Astrocyte of the hippocampus (primary cell): ENCODE results near the gene TGFBR2.
A peak's percentile ranks its signal among the peaks of the same experiment; 100 is the strongest.
"Not testable (repeated sequence)": the region's sequence is repeated elsewhere in the genome, so short reads cannot be mapped to it uniquely, and the experiment has no call there.

ENCODE experiments used
- DNase-seq: peaks from one replicate; pipeline ENCODE4 v3.0.0; 2011; ENCODE audit warnings: low read depth, low spot score

Gene TGFBR2

DNA sequence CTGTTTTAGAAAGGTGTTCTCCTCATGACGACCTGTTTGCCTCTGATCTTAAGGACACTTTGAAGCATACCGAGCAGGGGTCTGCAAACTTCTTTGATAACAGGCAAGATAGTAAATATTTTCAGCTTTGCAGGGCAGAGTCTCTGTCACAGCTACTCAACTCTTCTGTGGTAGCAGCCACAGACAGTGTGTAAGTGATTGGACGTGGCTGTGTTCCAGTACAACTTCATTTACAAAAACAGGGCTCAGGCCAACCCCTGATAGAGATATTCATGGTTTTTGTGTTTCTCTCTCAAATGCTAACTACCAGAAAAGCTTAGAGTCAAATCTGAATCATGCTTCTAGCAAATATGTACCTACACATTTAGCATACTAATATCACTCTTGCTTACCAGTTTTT lies 51.5 kb downstream of the TGFBR2 start:
- peak; percentile 59 for DNase-seq

DNA sequence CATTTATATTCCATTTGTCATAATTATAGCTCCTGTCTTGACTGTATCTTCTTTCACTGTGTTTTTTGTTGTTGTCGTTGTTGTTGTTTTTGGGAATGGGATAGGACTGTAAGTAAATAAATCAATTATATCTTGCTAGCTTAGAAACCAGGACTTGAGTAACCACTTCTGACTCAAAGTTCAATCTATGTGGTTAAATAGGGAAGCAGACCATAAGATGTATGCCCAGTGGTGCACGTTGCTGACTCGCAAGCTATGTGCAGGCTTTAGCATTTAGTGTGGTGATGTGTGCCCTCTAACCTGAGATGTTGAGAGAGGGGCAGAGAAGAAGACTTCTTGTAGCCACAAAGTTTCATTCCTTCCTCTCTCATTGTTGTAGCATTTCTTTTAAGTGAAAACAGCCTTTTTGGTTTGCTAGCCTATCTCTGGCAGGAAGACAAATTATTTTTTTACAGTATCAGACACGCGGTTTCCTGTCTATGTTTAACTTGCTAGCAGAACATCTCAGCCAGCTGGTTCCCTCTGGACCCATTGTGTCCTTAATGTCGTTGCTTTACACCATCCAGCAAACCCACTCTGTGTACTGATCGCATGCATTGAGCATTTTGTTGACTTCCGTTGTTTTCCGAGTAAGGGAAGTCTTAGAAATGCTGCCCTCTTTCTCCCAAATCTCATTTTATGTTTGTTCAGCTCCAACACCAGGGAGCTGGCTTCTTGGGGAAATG lies 52.1 kb downstream of the TGFBR2 start:
- DNase-seq, result peak; percentile 54

DNA sequence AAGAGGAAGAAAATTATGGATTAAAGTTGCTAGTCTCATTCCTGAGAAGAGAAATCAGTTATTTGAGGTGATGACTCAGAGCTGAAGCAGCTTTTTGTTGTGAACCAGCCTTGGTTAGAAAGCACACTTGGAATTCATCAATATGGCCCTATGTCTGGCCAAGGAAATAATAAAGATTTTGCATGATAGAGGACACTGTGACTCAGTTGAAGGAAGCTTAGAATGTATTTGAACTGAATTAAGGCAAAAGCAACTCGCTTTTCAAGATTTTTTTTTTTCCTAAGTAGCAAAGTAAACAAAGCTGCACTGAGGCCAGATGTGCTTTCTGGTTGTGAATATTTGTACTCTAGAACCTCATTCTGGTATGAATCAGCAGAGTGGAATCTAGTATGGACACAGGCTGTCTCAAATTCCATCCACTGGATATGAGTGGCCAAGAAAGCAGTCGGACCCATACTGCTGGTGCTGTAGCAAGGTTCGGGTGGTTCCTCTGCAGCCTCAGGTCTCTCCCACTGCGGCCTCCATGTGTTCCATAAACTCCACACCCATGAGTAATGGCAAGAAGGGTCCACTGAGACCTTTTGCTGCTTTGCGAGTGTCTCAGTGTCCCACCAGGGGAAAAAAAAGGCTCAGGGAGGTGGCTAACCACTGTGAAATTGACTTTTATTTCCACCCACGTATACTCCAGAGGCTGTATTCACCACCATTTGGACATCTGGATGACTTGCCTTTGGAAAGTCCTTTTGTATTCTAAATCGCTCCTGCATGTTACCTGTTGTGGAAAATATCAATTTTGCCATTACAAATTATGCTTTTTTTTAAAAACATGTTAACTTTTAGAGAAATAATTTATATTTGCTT lies 53.1 kb downstream of the TGFBR2 start:
- DNase-seq, result peak; percentile 90

DNA sequence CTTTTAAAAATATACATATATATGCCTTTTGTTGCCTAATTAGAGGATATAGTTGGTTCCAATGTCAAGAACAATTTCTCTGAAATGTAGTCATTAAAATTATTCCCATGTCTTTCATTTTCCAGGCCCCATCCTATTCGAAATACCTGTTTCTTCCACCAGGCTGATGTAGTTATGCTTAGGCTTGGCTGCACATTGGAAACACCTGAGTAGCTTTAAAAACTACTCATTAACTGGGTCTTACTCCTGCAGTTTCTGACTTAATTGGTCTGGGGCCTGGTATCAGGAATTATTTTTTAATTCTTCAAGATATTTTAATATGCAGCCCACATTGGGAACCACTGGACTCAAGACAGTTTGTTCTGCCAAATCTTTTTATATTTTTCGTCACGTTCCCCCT lies 53.7 kb downstream of the TGFBR2 start:
- no peak for DNase-seq

DNA sequence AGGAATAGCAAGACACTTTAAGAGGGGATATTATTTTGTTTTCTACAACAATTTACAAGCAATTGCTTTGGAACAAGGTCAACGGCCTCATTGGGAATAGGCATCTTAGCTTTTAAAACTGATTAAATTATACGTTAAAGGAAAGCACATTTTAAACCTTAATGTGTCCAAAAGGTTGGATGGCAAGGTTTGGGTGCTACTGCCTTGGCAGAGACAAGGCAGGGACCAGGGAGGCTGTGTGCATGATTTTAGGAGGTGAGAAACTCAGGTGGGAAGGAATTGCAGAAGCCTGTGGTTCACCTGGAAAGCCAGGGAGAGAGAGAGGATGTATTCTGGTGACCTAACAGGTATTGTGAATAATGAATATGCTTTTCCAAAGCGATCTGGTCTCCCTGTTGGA lies 54.3 kb downstream of the TGFBR2 start:
- DNase-seq, result no peak

DNA sequence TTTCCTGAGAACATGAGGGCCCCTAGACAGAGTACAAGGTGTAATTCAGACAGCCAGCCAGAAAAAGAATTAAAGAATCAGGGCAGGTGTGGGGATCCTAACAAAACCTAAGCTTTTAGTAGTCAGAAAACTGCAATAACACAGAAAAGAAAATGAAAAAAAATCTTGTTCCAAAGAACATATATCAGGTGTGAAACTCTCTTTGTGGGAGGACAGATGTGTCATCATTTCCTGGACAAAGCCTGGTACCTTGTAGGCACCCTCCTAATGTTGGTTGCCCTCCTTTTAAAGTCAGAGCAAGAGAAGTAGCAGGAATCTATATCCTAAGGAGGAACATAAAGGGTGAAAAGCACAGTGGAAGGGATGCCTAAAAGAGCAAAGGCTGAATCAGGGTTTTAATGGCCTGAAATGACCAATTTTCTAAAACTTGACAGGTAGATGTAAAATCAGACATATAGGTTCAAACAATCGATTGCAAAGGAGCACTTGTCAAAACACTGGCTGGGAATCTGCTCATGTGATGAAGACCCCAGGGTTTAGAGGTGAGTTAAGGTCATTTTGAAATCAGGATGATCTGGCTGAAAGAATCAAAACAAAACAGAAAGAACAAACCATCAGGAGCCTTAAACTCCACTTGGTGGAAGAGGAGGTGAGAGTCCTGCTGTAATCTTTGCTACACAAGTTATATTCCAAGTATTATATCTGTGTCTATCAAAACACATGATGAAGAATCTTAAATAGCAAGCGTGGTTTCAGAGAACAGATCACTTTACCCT lies 54.9 kb downstream of the TGFBR2 start:
- no peak for DNase-seq

DNA sequence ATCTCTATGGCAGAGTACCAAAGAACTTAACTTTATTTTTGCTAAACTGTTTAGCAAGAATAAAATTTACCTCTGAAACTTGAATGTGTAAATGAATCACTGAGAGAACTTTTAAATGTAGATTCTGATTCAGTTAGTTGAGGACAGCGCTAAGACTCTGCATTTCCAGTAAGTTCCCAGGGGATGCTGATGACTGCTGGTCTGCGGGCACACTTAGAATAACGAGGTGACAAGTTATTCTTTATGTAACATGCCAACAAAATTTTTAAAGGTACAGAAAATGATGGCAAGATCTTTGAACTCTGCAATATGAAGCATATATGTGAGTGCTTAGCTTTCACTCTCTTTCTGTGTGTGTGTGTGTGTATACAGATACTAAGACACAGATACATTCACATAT lies 56.4 kb downstream of the TGFBR2 start:
- DNase-seq, result no peak

DNA sequence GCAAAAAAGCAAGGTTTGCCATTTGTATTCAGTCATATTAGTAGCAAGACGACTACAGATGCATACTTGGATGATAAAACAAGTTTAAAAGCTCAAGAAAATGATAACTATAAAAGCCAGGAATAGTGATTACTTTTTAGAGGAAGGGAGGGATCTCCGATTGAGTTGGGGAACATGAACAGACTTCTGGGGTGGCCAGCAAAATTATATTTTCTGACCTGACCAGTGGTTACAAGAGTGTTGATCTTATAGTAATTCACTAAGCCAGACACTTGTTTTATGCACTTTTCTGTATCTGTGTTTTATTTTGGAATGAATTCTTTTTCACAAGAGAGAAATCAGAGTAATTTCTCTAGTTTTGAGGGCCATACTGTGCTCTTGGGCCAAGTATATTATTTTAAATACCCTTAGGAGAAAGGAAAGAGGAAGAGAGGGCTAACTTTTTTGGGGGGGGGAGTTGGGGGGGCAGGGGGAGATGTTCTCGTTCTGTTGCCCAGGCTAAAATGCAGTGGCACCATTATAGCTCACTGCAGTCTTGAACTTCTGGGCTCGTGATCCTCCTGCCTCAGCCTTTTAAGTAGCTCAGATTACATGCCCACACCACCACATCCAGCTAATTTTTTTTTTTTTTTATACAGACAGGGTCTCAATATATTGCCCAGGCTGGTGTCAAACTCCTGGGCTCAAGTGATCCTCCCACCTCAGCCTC lies 57.3 kb downstream of the TGFBR2 start:
- no peak for DNase-seq

DNA sequence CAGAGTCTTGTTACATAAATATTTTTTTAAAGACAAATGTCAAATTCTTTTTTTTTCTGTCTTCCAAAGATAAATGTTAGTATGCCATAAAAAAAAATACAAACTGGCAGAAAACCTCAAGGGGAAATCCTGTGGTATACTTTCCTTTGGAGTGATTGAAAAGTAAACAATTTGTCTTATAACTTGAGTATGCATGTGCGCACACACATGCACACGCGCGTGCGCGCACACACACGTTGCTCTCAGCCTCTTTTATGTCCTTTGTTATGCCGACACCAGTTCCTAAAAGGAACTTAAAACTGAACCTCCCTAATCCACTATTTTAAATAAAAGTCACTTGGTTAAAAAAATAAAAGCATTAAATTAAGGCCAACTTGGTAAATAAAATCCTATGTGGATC lies 58.1 kb downstream of the TGFBR2 start:
- peak; percentile 39 for DNase-seq

DNA sequence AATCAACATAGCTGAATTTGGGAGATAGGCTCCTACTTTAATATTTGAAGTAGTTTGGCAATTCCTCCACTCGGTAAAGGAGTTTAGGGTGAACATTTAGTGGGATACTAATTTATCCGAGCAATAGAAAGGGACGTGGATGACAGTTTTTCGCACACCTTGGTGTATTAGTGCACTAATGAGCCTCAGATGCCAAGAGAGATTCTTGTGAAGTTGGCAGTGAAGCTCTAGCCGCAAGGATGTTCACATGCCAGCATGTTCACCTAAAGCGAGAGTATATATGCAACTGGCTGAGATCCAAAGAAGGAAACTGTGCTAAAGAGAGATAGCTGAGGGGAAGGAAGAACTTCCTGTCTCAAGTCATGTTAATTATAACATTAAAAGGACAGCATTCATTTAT lies 58.5 kb downstream of the TGFBR2 start:
- DNase-seq, result peak; percentile 16

DNA sequence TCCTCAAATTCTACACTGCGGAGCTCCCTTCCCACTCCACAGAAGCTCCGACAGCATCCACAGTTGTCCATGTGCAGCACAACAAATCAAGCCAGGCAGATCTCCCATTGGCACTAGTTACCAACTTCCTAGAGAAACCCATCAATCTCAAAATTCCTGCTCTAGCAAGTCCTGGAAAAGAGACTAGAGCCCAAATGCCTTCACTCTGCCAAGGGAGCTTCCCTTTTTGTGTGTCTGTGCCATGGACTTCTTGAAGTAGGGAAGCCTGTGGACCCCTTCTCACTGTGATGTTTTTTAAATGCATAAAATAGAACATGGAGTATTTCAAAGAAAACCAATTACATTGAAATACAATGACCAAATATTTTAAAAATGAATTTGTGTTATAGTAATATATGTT lies 59.1 kb downstream of the TGFBR2 start:
- DNase-seq, result no peak

DNA sequence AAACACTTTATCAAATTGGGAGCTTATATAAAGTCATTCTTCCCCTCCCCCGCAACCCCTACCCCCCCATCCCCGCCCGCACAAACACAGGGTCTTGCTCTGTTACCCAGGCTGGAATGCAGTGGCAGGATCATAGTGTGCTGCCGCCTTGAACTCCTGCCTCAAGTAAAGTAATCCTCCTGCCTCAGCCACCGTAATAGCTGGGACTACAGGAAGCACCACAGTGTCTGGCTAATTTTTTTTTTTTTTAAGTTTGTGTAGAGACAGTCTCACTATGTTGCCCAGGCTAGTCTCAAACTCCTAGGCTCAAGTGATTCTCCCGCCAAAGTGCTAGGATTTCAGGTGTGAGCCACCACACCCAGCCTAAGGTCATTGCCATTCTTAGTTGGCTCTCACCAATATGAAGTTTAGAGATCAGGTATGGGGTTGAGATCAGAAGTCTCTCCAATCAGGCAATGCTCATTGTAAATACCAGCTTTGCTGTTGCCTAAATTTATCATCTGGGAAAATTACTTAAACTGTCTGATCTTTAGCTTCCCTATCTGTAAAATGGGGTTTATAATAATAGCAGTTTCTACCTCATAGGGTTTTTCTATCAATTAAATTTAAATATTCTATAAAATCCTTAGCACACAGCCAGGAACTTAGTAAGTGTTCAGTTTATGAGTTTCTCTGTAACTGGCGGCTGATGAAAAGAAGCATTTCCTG lies 60.3 kb downstream of the TGFBR2 start:
- DNase-seq, result no peak

DNA sequence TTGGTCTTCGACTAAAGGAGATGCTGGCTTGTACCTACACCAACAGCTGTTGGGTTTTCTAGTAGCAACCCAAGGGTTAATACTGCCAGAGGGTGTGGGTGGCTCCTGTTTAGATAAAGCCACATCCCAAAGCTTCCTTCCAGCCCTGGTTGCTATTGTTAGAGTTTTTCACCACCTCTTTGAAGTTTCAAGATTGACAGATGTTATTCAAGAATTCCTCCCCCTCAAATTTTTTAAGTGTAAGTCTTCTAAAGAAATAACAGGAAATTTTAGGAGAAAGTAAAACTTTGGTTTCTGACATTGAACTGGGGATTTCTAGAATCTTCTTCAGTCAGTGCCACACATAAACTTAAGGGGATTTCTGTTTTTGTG lies 60.9 kb downstream of the TGFBR2 start:
- no peak for DNase-seq

DNA sequence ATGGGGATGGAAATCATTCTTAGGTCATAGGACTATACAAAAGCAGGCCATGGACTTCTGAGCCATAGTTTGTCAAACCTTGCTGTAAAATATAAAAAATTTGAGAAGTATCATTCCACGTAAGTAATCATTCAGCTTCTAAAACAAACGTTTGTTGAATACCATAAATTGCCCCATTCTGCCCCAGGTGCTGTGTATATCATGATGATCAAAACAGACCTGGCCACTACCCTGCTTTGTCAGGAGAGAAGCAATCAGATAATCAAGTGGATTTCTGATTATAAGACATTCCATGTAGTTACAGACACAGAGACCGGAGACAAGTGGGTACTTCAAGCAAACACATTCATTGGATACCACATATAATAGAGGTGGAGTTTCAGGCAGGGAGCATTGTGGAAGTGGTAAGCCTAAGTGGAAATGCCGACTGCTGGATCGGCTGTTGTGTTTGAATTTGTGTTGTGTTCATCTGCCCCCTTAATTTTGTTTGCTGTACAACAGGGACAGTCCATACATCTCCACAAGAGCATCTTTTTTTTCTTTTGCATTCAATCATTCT lies 61.7 kb downstream of the TGFBR2 start:
- no peak for DNase-seq

DNA sequence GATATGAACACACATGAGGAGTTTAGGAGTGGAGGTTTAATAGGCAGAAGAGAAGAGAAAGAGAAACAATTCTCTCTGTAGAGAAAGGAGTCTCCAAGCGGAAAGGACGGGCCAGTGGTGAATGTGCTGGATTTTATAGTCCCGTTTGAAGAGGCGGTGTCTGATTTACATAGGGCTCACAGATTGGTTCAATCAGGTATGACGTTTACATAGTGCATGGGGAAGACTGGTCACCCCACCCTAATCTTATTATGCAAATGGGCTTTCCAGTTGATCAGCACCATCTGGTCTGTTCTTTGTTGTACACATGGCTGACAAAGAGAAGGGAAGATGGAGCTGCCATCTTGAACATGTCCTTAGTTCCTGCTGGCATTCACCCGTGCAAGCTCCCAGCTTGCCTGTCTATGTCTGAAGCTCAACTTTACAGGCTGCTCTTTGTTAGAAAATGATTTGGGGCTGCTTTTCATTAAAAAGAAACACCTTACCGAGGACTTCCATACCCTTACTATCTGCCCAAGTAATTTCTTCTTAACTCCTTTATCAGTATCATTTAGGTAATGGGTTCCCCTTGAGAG lies 63.0 kb downstream of the TGFBR2 start:
- not testable (repeated sequence) for DNase-seq

DNA sequence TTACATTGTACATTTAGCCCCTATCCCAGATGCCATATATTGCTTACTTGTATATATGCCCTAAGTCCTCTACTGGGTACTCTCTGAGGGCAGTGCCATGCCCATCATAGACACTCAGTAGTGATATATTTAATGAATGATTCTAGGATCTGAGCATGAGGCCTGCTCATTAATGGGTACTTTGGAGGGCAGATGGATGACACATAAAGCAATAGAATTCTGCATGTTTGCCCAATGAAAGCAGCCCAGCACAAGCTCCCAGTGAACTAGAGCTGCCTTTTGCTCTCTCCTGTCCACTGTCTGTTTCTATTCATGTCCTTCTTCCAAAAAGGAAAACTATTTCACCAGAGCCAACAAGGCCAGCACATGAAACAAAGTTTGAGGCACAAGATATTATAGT lies 63.9 kb downstream of the TGFBR2 start:
- DNase-seq, result no peak

DNA sequence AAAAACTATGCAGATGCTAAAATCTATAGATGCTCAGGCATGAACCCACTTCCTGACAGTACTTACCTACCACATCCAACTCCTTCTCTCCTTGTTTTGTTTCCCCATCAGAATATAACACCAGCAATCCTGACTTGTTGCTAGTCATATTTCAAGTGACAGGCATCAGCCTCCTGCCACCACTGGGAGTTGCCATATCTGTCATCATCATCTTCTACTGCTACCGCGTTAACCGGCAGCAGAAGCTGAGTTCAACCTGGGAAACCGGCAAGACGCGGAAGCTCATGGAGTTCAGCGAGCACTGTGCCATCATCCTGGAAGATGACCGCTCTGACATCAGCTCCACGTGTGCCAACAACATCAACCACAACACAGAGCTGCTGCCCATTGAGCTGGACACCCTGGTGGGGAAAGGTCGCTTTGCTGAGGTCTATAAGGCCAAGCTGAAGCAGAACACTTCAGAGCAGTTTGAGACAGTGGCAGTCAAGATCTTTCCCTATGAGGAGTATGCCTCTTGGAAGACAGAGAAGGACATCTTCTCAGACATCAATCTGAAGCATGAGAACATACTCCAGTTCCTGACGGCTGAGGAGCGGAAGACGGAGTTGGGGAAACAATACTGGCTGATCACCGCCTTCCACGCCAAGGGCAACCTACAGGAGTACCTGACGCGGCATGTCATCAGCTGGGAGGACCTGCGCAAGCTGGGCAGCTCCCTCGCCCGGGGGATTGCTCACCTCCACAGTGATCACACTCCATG lies 65.3 kb downstream of the TGFBR2 start:
- no peak for DNase-seq

DNA sequence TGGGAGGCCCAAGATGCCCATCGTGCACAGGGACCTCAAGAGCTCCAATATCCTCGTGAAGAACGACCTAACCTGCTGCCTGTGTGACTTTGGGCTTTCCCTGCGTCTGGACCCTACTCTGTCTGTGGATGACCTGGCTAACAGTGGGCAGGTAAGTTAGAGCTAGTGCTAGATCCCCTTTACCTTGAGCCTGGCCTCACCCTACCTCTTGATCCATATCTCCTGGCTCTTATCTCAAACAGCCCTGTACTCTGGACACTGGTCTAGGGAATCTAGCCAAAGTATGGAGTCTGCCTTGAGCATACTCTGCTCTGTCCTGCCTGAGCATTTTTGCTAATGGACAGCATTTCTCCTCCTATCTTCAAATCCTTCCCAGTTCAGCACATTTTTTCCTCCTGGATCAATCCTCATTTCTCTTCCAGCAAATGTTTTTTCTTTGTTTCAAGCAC lies 65.9 kb downstream of the TGFBR2 start:
- no peak for DNase-seq

DNA sequence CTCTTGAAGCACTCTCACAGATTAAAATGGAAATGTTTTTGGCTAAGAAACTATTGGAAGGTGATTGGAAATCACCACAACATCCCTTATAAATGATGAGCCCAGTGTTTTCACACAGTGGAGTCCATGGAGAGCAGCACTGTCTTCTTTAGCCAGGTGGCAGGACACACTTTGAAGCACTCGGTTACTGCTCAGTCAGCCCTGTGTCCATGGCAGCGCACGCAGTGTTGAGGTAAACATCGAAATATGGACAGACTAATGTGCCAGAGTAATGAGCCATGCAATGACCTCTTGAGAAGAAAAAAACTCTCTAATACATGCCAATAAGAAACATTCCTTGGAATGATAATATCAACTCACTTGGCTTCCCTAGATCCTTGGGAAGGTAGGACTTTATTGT lies 66.6 kb downstream of the TGFBR2 start:
- no peak for DNase-seq
